ENCODE results near the gene TMEM61. TPM values are rescaled to one million over a fixed set of nuclear protein-coding genes. Genes with fewer than 3 reads are reported as not detected.

Gene TMEM61
- total RNA-seq, 1 experiment from 2014 or later: 0.17 TPM

DNA sequence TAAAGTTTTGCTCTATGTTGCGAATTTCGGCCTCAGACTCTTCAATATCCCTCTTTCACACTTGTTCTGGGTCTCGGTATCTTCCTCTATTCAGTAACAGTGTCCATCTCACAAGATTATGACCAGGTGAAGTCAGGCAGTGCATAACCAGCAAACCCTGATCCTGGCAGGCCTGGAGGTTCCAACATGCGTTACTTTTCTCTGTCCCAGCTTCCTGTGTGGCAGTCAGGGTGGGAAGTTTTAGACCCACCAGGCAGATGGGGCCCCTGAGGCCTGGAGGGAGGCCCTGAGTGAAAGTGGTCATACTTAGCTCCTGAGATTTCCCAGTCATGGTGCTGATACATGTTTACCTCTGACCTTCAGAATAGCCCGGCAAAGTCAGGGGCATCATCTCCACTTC, 5.1 kb downstream of the TMEM61 start:
- DNase-seq (ENCODE audit: low spot score): no peak

DNA sequence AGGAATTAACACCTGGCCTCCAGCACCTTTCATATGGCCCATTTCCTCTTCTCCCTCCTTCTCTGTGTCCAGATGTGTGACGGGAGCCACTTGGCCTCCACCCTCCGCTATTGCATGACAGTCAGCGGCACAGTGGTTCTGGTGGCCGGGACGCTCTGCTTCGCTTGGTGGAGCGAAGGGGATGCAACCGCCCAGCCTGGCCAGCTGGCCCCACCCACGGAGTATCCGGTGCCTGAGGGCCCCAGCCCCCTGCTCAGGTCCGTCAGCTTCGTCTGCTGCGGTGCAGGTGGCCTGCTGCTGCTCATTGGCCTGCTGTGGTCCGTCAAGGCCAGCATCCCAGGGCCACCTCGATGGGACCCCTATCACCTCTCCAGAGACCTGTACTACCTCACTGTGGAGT, 5.6 kb downstream of the TMEM61 start:
- no peak for DNase-seq (ENCODE audit: low spot score)

GRCh38 chr1:54986533-54986932, 6.1 kb downstream of the TMEM61 start:
- no peak for DNase-seq (ENCODE audit: low spot score)

GRCh38 chr1:54987427-54987826, 7.0 kb downstream of the TMEM61 start:
- no peak for DNase-seq (ENCODE audit: low spot score)

- DNase-seq (ENCODE audit: low spot score): no peak
Observed at GRCh38 chr1:54987919-54988705, 7.7 kb downstream of the TMEM61 start.

- no peak for DNase-seq (ENCODE audit: low spot score)
Observed at GRCh38 chr1:54988975-54989374, 8.5 kb downstream of the TMEM61 start.

DNA sequence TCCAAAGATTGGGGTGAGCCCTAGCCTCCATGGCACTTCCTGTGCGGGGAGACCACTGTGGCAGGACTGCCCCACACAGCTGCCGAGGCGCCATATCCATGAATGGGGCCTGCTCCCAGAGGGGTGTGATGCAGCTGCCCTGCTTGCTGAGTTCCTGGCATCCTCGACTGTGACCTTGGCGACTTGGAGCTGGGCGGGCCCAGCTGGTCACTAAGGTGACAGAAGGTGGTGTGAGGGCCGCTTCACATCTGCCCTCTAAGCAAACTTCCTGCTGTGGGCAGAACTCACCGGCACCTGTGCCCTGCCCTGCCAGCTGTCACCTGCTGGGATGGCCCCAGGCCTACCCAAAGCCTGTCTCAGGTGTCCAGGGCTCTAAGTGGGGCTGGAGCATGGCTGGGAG, 9.0 kb downstream of the TMEM61 start:
- no peak for DNase-seq (ENCODE audit: low spot score)

DNA sequence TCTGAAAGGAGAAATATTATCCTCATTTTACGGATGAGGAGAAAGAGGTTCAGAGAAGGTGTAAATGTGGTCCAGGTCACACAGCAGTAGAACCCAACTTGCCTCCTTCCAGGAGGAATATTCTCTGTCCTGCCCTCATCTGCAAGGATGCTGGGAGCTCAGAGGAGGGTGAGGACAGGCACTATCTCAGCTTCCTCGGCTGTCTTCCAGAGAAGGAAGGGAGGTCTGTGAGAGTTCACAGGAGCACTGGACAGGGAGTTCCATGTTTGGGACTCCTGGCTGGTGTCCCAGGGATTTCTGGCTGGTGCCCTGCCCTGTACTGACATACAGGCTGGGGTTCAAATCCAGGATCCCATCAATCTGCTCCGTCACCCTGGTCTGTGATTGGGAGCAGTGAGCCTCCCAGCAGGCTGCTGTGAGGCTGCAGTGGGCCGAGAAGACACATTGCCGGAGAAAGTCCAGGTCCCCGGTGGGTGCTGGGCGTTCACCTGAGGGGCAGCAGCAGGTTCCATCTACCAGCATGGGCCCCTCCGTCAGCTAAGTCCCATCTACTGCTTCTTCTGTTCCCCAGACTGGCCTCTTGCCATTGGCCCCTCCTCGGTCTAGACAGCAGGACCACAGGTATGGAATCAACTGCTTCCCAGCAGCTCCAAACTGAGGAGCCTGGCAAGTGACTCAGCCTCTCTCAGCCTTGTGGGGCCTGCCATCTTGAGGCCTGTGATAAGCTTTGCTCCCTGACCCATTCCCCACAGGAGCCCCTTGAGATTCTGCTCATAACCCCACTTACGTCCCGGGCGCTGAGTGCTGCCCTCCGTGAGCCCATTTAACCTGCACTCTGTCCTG, 9.8 kb downstream of the TMEM61 start:
- DNase-seq (ENCODE audit: low spot score): no peak

DNA sequence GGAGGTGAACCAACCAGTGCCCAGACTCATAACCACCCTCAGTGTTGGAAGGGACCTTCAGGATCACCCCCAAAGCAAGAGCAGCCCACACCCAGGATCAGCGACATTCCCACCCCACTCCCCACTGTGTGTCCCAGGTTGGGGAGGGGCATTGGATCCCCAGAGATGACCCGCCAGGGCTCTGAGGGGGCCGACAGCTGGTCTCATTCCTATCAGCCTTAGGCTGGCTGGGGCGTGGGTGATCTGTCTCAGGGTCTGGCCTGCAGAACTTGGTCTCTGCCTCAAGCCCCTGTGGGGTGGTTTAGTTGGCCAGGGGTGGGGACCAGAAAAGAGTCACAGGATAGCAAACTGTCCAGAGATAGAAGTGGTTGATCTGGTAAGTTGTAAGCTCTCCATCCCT, 10.5 kb downstream of the TMEM61 start:
- no peak for DNase-seq (ENCODE audit: low spot score)

- no peak for DNase-seq (ENCODE audit: low spot score)
Observed at GRCh38 chr1:54991939-54992338, 11.5 kb downstream of the TMEM61 start.

DNA sequence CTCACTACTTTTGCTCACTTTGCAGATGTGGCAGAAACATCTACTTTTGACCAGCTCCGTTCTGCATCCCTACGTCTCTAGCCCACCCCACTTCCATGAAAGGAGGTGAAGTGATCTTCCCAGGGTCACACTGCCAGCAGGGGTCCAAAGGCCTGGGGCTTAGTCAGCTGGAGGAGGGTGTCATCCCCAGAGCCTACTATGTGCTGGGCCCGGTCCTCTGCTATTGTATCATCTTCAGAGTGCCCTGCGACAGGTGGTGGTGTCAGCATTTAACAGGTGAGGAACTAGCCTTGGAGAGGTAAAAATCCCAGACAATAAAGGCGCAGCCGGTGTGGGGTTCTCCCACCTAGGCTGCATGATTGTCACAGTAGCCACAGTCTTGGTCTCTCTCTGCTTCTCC, 12.7 kb downstream of the TMEM61 start:
- DNase-seq (ENCODE audit: low spot score): no peak

- no peak for DNase-seq (ENCODE audit: low spot score)
Observed at GRCh38 chr1:54994355-54994990, 14.0 kb downstream of the TMEM61 start.

GRCh38 chr1:54995013-54995760, 14.8 kb downstream of the TMEM61 start:
- no peak for DNase-seq (ENCODE audit: low spot score)

- DNase-seq (ENCODE audit: low spot score): no peak
Observed at GRCh38 chr1:54995835-54996234, 15.4 kb downstream of the TMEM61 start.

DNA sequence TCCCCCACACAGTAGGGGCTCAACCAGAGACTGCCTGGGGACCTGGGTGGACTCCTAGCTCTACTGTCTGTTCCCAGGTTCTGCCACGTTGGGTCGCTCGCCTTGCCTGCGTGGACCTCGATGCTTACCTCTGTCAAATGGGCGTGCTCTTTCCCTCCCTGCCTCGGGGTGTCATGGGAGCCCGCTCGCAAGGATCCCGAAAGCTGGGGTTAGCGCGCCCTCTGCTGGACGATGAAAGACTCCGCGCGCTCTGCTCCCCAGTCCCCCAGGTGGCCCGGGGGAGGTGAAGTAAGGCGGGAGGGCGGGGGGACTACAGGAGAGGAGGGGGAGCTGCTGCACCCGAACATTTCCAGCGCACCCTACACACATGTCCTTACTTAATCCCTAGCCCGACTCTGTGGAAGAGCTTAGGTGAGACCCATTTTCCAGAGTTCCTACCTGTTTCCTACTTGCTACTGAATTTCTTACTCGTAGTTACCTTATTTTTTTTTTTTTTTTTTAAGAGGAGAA, 16.0 kb downstream of the TMEM61 start:
- DNase-seq (ENCODE audit: low spot score): peak; percentile 73

DNA sequence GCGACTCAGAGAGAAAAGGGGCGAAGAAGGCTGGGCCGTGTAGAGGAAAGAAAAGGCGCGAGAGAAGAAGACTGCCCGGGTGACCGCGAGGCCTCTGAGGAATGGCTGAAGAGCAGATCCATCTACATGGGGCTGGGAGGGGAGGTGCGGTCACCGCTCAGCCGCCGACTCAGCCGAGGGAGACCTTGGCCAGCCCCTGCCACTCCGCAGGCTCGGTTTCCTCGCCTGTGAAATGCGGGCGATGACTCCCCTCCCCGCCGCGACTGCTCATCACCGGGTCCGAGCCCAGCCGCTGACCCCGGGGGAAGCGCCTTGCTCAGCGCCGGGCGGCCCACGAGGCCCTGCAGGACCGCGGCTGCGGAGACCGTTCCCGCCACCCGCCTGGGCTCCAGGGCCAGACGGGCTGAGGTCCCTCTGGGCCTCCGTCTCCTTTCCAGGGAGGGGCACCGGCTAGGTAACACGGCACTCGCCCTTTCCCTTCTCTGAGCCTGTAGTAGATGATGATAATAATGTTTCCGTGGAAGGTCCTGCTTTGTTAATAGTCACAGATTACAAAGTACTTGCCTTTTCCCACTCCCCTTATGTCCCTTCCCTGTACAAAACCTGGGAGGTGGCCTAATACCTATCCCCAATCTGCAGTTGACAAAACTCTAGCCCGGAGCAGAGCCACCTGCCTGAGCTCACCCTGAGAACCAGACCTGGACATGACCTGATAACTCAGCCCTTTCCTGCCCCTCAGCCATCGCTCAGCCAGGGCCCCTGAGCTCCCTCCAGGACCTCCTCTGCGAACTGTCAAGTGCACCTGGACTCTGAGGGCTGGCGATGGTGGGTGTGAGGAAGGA, 16.7 kb downstream of the TMEM61 start:
- no peak for DNase-seq (ENCODE audit: low spot score)

GRCh38 chr1:54997711-54997986, 17.2 kb downstream of the TMEM61 start:
- DNase-seq (ENCODE audit: low spot score): no peak

GRCh38 chr1:54998100-54998499, 17.7 kb downstream of the TMEM61 start:
- no peak for DNase-seq (ENCODE audit: low spot score)

GRCh38 chr1:54998677-54999076, 18.2 kb downstream of the TMEM61 start, which contains the start of gene BSND:
TSS of gene BSND (plus strand) at chr1:54998933. CDS start at chr1:54999187, 254 bp downstream.
- no peak for DNase-seq (ENCODE audit: low spot score)

DNA sequence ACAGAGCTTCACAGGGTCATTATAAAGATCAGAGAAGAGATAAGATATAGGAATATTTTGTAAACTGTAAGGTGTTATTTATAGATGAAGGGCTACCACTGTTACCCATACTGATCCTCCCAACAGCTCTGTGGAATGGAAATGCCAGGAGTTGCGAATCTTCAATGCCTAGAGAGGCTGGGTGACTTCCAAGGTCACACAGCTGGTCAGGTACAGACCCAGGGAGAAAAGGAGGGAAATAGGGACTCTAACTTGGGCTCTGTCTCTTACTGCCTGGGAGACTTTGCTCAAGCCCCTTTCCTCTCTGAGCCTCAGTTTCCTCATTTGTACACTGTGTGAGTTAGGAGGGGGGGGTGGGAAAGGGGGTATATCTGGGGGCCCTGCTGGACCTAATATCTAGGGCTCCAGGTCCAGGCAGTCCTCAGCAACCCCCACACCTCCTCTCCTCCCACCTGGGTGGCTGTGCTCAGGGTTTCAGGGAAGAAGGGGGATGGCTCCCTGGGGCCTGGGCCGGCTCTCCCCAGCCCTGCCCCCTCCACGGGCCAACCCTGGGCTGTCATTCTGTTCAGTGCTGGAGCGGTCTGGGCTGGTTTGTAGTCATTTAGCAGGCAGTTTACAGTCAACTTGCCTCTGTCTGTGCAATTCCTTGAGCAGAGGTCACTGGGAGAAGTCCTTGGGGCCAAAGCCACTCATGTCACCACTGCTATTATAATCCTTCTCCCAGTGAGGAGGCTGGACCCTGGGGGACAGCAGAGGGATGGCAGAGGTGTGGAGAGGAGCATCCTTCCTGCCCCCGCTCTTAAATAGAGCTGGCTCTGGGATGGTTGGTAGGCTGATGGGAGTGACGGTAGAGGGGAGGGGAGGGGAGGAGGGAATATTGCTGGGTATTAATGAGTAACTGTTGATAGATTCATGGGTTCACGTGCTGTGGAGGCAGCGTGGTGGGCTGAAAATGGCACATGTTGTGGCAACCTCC, 20.0 kb downstream of the TMEM61 start:
- DNase-seq (ENCODE audit: low spot score): no peak
